ENCODE data around the gene SLC34A1.
"Not testable (repeated sequence)": the region's sequence is repeated elsewhere in the genome, so short reads cannot be mapped to it uniquely, and the experiment has no call there.

SLC34A1 gene, protein sequence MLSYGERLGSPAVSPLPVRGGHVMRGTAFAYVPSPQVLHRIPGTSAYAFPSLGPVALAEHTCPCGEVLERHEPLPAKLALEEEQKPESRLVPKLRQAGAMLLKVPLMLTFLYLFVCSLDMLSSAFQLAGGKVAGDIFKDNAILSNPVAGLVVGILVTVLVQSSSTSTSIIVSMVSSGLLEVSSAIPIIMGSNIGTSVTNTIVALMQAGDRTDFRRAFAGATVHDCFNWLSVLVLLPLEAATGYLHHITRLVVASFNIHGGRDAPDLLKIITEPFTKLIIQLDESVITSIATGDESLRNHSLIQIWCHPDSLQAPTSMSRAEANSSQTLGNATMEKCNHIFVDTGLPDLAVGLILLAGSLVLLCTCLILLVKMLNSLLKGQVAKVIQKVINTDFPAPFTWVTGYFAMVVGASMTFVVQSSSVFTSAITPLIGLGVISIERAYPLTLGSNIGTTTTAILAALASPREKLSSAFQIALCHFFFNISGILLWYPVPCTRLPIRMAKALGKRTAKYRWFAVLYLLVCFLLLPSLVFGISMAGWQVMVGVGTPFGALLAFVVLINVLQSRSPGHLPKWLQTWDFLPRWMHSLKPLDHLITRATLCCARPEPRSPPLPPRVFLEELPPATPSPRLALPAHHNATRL

DNA sequence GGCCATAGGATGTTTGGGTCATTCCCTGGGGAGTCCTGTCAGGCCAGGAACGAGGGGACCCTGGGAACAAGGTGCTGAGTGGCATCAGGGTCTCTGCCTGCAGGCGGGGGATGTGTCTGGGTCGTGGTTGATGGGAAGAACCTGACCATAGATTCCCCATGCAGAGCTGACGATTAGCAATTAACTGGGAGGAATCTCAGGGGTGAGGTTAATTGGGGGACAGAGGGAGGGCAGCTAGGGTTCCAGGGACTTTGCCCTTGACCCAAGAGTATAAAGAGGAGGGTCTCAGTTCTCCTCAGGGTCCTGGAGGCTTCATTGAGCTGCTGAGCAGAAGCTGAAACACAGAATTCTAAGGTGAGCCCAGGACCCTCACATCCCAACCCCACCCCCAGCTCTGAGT is at the start of gene SLC34A1:
Gene SLC34A1 (plus strand): TSS at position 301 of the 400 bp plus-strand sequence. CDS start 1,308 bp downstream, outside the sequence.
- DNase-seq, result no peak

DNA sequence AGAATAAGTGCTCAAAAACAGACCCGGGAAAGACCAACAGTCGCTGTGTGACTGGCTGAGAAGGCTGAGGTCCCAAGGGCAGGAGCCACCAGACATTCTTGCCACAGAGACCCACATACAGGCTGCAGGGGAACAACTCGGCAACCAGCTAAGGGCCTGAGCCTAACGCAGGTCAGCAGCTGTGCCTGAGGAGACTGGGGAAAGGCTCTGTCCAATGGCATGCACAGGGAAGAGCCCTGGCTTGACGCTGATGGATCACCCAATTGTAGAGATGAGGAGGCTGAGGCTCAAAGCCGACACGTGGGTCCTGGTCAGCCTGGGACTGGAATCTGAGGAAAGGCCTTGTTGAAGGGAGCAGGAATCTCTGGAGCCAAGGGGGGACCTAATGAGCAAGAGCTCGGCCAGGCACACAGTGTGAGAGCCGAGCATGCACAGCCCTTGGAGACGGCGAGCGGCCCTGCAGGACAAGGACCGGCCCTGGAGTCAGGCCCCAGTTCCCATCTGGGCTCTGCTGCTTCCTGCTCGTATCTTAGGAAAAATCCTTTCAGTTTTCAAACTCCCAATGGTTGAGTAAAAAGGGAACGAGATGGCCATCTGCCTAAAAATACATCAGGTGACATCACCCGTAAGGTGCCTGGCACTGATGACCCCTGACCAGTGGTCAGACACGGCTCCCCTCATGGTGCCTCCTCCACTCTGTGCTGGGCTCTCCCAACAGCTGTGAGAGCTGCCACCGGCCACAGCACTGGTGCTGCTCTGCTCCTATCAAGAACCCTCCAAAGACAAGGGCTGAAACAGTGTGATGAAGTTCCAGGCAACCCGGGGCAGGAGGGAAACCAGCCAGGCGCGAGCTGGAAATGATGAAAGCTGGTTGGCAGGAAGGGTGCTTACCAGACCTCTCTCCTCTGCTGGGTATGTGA is 49.2 kb upstream of the SLC34A1 start:
- DNase-seq, result no peak

DNA sequence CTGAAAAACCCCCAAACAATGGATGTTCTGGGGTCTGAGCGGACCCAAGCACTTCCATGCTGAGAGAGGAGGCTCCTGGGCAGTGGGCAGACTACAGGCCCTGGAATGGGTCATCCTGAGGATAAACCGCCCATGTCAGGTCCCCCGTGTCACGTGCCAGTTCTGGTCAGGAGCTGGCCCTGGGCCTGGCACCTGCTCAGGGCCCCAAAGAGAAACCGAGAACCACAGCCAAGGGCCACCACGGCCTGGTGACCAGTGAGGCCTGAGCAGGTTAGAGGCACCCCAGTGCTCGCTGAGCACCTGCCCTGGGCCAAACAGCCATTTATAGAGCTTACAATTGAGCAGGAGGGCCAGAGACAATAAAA is 48.6 kb upstream of the SLC34A1 start:
- no peak for DNase-seq

DNA sequence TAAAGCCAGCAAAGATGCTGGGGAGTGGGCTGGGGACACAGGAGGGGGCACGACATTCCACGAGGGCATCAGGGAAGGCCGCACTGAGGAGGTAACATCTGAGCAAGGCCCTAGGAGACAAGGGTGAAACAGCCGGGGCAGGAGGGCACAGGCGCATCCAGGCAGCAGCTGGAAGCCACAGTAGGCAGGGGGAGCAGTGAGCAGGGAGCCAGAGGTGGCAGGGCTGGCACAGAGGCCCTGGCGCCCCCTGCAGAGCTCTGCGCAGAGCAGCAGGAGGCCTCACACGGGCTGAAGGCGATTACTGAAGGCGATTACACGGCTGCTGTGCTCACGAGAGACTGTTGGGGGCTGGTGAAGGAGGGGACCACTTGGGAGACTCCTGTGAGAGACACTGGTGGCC is 48.1 kb upstream of the SLC34A1 start:
- DNase-seq, result no peak

DNA sequence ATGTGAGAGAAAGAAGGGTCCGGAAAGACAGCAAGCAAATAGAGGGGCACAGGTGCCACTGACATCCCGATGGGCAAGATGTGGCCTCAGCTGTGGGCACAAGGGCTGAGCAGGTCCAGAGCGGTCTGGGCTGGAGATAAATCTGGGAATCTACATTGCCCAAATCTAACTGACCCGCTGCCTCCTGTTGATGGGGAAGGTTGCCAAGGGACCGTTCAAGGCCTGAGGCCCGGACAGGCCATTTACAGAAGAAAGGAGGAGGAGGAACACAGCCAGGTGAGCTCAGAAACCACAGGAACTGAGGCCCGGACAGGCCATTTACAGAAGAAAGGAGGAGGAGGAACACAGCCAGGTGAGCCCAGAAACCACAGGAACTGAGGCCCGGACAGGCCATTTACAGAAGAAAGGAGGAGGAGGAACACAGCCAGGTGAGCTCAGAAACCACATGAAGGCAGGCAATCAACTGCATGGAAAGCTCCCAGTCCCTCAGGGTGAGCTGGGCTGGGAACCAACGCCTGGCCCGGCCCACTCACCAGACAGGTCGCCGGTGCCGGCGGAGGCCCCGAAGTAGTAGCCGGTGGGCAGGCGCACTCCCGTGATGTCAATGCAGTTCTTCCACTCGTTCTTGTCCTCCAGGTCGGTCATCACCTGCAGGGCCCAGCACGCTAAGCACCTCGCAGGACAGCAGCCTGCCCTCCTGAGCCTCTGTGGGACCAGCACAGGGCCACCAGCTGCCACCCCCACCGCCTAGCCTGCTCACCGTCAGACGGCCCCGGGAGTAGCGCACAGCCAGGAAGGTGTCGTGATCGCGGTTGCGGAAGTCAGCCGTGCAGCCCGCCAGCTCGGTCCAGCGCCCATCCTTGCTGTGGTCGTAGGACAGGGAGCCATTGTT is 47.4 kb upstream of the SLC34A1 start:
- DNase-seq, result no peak

DNA sequence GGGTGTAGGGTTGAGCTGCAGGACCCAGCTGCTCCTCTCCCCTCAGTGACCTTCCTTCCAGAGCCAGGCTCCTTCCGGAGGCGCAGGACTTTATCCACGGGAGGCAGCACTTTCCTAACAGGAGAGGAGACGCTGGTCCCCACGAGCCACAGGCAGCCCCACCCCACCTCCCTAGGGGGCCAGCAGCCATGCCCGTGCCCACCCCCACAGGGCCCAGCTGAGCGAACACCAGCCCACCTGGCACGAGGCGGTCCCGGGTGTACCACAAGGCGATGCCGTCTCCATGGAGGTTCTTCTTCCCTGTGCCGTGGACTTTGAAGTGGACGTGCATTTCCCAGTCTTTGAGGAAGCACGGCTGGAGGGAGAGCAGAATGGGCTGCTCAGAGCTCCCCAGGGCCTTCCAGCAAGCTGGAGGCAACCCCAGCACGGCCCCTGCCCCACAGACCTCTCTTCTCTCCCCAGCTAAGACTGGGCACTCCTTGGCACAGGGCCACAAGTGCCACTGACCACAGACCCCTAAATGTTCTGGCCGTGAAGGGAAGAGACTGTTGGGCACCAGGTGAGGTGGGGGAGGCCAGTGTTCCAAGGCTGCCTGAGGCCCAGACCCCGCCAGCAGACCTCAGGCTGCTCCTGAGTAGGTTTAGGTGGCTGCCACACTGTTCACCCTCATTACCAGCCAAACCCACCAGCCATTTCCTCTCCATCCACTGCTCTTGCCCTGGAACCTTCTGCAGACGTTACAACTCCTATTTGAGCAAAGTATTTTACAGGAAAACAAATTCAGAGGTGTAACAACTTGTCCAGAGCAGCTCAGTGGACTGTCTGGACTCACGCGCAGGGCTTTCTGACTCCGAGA is 45.8 kb upstream of the SLC34A1 start:
- no peak for DNase-seq

DNA sequence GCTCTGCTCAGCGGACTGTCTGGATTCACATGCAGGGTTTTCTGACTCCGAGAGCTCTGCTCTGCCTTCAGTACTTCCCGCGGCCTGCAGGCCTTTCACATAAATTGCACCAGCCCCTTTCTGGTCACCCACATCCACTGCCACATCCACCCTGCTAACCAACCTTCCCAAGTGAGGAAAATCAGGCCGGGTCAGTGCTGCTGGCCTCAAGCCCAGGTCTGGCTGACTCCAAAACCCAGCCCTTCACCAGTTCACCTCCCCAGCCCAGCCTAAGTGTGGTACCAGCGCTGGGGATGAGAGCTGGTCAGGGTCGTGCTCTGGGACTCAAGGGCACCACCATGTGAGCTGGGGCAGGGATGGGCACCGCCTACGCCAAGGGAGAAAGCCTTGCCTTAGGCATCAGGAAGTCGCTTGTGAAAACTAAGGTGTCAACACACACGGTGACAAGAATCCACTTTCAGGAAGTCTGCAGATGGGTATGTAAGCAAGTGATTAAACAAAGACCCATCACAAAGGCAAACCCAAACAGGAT is 45.1 kb upstream of the SLC34A1 start:
- DNase-seq, result no peak

DNA sequence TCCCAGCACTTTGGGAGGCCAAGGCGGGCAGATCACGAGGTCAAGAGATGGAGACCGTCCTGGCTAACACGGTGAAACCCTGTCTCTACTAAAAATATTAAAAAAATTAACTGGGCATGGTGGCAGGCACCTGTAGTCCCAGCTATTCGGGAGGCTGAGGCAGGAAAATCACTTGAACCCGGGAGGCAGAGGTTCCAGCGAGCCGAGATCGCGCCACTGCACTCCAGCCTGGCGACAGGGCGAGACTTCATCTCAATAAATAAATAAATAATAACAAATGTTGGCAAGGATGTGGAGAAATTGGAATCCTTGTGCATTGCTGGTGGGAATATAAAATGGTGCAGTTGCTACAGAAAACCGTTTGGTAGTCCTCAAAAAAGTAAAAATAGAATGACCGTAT is 41.2 kb upstream of the SLC34A1 start:
- not testable (repeated sequence) for DNase-seq

DNA sequence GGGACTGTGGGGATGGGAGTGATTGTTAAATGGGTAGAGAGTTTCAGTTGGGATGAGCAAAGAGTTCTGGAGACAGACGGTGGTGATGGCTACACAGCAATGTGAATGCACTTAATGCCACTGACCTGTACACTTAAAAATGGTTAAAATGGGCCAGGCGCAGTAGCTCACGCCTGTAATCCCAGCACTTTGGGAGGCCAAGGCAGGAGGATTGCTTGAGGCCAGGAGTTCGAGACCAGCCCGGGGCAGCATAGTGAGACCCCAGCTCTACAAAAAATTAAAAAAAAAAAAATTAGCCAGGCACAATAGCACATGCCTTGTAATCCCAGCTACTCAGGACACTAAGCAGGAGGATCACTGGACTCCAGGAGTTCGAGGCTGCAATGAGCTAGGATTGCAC is 40.5 kb upstream of the SLC34A1 start:
- DNase-seq, result no peak

DNA sequence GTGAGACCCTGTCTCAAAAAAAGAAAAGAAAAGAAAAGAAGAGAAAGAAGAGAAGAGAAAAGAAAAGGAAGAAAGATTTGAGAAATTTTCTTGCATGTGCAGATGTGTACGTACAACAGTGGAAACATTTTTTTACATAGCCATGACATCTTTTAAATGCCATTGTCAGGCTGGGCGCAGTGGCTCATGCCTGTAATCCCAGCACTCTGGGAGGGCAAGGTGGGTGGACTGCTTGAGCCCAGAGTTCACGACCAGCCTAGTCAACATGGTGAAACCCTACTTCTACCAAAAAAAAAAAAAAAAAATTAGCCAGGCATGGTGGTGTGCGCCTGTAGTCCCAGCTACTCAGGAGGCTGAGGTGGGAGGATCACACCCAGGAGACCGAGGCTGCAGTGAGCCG is 39.3 kb upstream of the SLC34A1 start:
- DNase-seq, result no peak

DNA sequence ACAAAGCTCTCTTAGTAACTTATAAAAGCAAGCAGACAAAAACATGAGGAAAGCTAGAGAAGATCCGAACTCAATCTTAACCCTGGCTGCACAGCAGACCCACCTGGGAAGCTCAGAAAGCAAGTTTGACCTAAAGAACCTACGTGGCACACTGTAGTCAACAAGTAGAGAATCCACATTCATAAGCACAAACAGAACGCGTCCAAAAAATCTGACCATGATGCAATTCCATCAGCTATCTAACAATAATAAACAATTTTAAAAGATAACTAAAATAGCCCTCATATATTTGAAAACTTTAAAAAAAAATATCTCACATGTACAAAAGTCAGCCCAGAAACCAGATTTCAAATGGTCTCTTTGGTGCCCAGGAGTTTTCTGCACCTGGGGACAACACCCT is 37.4 kb upstream of the SLC34A1 start:
- DNase-seq, result no peak

DNA sequence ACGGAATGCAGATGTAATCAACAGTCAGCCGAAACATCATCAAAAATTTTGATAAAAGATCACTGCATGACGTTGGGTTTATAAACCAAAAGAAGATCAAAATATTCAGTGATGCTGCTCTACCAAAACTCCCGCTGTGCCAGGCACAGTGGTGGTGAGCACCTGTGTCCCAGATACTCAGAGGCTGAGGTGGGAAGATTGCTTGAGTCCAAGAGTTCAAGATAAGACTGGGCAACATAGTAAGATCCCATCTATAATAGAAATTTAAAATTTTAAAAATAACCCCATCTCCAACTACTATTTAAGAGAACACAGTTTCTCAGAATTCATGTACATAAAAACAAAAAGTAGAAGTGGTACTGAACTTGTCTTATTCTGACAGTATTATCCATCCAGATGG is 36.5 kb upstream of the SLC34A1 start:
- DNase-seq, result no peak

DNA sequence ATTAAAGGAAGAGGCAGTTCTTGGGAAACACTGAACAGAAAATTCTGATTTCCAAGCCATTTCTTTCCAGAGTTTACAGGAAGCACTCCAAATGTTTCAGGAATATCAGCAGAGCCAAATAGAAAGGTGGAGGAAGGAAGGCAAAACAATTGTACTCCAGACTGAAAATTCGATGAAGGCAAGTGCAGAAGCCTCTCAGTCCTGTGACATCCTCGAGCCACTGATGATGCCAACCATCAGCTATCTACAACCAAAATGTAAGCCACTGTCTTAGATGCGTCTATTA is 34.9 kb upstream of the SLC34A1 start:
- DNase-seq, result no peak

DNA sequence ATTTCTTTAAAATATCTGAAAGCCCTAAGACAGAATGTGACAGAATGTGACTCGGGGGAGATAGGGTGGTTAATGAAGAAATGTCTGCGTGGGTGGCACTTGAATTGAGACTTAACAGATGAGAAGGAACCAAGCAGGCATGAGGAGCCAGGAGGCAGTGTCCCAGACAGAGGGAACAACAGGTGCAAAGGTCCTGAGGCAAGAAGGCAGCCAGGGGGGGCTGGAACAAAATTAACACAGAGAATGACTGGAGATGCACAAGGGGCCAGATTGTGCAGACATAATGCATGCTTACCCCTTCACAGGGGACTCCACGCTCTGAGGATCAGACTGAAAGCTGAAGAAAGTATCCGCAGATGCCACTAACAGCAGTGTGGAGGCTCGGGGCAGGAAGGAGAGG is 34.5 kb upstream of the SLC34A1 start:
- DNase-seq, result no peak

DNA sequence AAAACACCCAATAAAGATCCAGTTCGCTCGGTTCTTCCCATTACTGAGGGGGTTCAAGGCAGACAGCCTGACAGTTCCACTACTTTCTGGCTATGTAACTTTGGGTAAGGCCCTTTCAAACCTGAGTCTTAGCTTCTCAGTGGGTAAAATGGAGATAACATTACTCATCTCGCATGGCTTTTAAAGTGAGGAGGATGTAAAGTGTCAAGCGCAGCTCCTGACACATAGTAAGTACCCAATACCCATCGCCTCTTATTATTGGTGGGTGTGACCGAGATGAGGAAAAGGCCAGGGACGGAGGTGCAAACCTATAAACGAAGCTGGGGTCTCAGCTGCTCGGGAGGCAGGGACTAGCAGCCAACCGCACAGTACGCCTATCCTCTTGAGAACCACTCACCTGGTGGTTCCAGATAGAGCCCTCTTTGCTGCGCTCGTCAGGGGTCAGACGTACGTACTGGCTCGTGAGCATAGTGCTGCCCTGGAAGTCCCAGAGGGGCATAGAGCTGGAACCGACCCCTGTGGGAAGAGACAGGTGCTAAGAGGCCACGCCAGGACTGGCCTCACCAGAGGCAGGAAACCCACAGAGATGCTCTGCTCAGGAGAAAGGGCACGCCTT is 33.4 kb upstream of the SLC34A1 start:
- no peak for DNase-seq

DNA sequence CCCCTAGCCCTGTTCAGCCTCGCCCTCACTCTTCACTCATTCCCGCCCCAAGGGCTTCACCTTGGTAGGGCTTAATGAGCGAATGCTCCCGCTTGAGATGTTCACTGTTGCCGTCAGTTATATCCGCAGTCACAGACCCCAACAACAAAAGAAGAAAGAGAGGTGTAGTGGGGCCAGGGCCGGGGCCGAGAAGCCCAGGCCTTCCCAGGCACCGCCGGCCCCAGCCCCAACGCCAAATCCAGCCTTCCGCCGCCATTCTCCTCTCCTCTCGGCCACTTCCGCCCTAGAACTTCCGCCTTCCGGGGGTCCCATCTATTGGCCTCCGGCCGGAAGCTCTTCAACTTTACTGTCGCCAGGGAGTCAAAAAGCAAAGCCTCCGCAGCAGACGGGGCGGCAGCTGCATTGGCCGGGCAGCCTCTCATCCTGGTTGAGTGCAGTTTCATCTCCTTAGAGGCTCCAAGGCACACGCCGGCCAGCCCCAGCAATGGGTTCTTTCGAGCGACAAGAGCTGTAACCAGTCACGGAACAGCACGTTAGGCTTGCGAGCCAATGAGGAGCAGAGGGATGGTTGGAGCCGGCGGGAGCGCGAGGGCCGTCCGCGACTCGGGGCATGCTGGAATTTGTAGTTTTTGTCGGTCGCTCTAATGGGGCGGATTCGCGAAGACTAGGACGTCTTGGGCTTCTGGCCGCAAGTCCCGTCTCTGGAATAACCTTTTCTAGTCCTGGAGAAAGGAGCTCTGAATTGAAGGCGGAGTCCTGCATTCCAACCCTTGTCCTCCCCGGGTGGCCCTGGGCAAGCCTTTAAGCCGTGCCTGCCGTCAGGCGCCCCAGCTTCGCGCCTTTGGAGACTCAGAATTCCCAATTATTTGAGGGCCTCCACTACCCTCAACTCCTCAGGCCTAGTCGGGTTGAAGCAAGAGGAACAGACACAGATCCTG is 32.6 kb upstream of the SLC34A1 start, which contains the start of gene LMAN2:
Gene LMAN2 (minus strand): TSS at position 277 of the 938 bp plus-strand sequence. CDS start 21 bp downstream, at position 256.
- peak; percentile 52 to 100 (median 90) for DNase-seq

DNA sequence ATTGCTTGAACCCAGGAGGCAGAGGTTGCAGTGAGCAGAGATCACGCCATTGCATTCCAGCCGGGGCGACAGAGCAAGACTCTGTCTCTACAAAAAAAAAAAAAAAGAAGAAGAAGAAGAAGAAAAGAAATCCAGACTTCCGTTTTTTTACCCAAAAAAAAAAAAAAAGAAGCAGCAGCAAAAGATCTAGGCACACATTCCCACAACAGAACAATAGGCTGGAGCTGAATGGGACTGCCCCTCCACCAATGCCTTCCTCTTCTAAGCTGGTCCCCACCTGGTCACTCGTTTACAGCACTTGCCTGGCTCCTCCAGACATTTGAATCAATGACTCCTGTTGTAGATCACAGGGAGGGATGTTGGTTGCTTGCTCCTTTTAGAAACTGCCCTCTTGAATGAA is 31.1 kb upstream of the SLC34A1 start:
- no peak for DNase-seq

DNA sequence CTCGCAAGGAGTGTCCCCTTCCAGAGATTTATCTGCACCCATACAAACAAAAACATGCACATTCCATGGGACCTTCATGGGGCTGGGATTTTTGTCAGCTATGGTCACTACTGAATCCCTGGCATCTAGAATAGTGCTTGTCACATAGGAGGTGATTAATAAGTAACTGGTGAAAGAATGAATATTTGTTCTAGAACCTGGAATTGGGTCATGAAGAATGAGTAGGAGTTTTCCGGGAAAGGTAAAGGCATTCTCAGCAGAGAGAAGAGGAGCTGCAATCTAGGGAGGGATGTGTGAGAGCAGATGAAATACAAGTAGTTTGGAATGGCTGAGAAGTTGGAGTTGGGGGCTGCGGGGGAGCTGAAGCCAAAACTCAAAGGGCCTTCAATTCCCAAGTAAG is 30.0 kb upstream of the SLC34A1 start:
- no peak for DNase-seq

Measured in hypothalamus (tissue), 51 donors.